GM23338 (cell line): ENCODE measurements around the gene MOXD1. TPM values are rescaled to one million over a fixed set of nuclear protein-coding genes. Genes with fewer than 3 reads are reported as not detected.

Experiments
- ATAC-seq: fragments of 200-7000 bp; cut with Tn5 transposase; 3 replicates; pipeline ENCODE4 v1.9.1; 2020
- DNase-seq: peaks from one replicate; pipeline ENCODE4 v3.0.0-alpha.2; 2015; ENCODE audit warnings: low spot score
- H2AFZ ChIP-seq: fragments of 200-600 bp; sonication (generic); 2 replicates; pipeline ENCODE4 v1.8.0; 2016; ENCODE audit warnings: antibody characterized with exemption, mild to moderate bottlenecking, moderate library complexity
- H3F3A ChIP-seq: fragments of 200-600 bp; sonication (generic); replicated peaks from 2 replicates; pipeline ENCODE4 v1.8.0; 2017; ENCODE audit warnings: antibody characterized with exemption, mixed run types, low read depth
- H3K27ac ChIP-seq: fragments of 200-600 bp; sonication (generic); 2 replicates; pipeline ENCODE4 v1.6.1; 2016; ENCODE audit warnings: low read depth
- H3K27me3 ChIP-seq: fragments of 200-600 bp; sonication (generic); 2 replicates; pipeline ENCODE4 v1.8.0; 2016; ENCODE audit warnings: mild to moderate bottlenecking, mixed run types, moderate library complexity; ENCODE audit not compliant: insufficient read depth
- H3K36me3 ChIP-seq: fragments of 200-600 bp; sonication (generic); 2 replicates; pipeline ENCODE4 v1.8.0; 2016; ENCODE audit warnings: mild to moderate bottlenecking; ENCODE audit not compliant: insufficient read depth
- H3K4me1 ChIP-seq: fragments of 200-600 bp; sonication (generic); 2 replicates; pipeline ENCODE4 v1.8.0; 2016; ENCODE audit warnings: mild to moderate bottlenecking, moderate library complexity; ENCODE audit not compliant: insufficient read depth
- H3K4me2 ChIP-seq: fragments of 200-600 bp; sonication (generic); 2 replicates; pipeline ENCODE4 v1.7.1; 2017; ENCODE audit warnings: mixed run types
- H3K4me3 ChIP-seq: fragments of 200-600 bp; sonication (generic); 2 replicates; pipeline ENCODE4 v1.6.1; 2016; ENCODE audit warnings: mixed run types
- H3K79me2 ChIP-seq: fragments of 200-600 bp; sonication (generic); replicated peaks from 2 replicates; pipeline ENCODE4 v1.8.0; 2017; ENCODE audit warnings: mild to moderate bottlenecking; ENCODE audit not compliant: insufficient read depth
- H3K9me2 ChIP-seq: fragments of 200-600 bp; sonication (generic); 2 replicates; pipeline ENCODE4 v1.8.0; 2017; ENCODE audit not compliant: insufficient read depth
- H4K20me1 ChIP-seq: fragments of 200-600 bp; sonication (generic); replicated peaks from 2 replicates; pipeline ENCODE4 v1.8.0; 2017; ENCODE audit warnings: mild to moderate bottlenecking; ENCODE audit not compliant: insufficient read depth
- H3K27ac Mint-ChIP-seq: 2 replicates; pipeline ENCODE4 v1.8.0; 2020; ENCODE audit warnings: inconsistent platforms, mild to moderate bottlenecking, moderate library complexity, mixed read lengths
- H3K27me3 Mint-ChIP-seq: 3 replicates; pipeline ENCODE4 v1.8.0; 2022; ENCODE audit warnings: low read depth, mild to moderate bottlenecking, moderate library complexity, mixed read lengths, inconsistent platforms; ENCODE audit not compliant: insufficient read depth, poor library complexity
- H3K36me3 Mint-ChIP-seq: 3 replicates; pipeline ENCODE4 v1.8.0; 2021; ENCODE audit warnings: low read depth, mild to moderate bottlenecking, inconsistent platforms, moderate library complexity, mixed read lengths
- H3K4me1 Mint-ChIP-seq: 3 replicates; pipeline ENCODE4 v1.8.0; 2020; ENCODE audit warnings: mild to moderate bottlenecking, inconsistent platforms, mixed read lengths
- H3K4me3 Mint-ChIP-seq: 3 replicates; pipeline ENCODE4 v1.8.0; 2021; ENCODE audit warnings: moderate library complexity, mild to moderate bottlenecking, inconsistent platforms, mixed read lengths
- H3K9me3 Mint-ChIP-seq: 3 replicates; pipeline ENCODE4 v1.8.0; 2020; ENCODE audit warnings: moderate library complexity, mild to moderate bottlenecking, inconsistent platforms, mixed read lengths
- CTCF ChIP-seq, 2 experiments: fragments of 200-600 bp in 1 of 2; sonication (generic) in 1 of 2; conservative IDR thresholded peaks; 2 replicates each; pipeline versions ENCODE4 v1.5.1 to v1.6.1; 2016 to 2017; ENCODE audit warnings: antibody characterized with exemption in 2 of 2, low read depth in 2 of 2, mild to moderate bottlenecking in 2 of 2, moderate library complexity in 1 of 2
- EZH2 ChIP-seq: fragments of 200-600 bp; sonication (generic); IDR thresholded peaks from one replicate; pipeline ENCODE4 v1.8.0; 2017; ENCODE audit warnings: antibody characterized with exemption, mild to moderate bottlenecking, low read depth; ENCODE audit not compliant: unreplicated experiment
- NANOG ChIP-seq: IDR thresholded peaks from 2 replicates; pipeline ENCODE4 v1.6.1; 2016; ENCODE audit warnings: antibody characterized with exemption, borderline replicate concordance
- STAT1 ChIP-seq: IDR thresholded peaks from one replicate; pipeline ENCODE4 v1.6.1; 2016; ENCODE audit warnings: antibody characterized with exemption; ENCODE audit not compliant: unreplicated experiment
- ZNF114 ChIP-seq: fragments of 250-450 bp; sonication (Bioruptor Pico); IDR thresholded peaks from 2 replicates; pipeline ENCODE4 v1.5.0; 2020; ENCODE audit warnings: mild to moderate bottlenecking, moderate library complexity
- ZNF331 ChIP-seq: fragments of 250-450 bp; sonication (Bioruptor Pico); IDR thresholded peaks from 2 replicates; pipeline ENCODE4 v1.5.0; 2020; ENCODE audit warnings: low read depth, mild to moderate bottlenecking, moderate library complexity
- ZNF462 ChIP-seq: fragments of 250-450 bp; sonication (Bioruptor Pico); IDR thresholded peaks from 2 replicates; pipeline ENCODE4 v1.5.0; 2020; ENCODE audit warnings: mild to moderate bottlenecking, moderate library complexity
- polyA plus RNA-seq: library from polyadenylated mRNA; unstranded; fragments of >200 nt; fragmentation: Nextera tagmentation; extraction: Ambion mirVana; gene quantifications from 2 replicates; pipeline ENCODE4 v1.2.1, GENCODE V29; 2016
- total RNA-seq: library from RNA; depleted of rRNA; stranded (reverse); fragments of >200 nt; shearing (Covaris generic); gene quantifications from 2 replicates; pipeline ENCODE4 v1.2.3, GENCODE V29; 2014

The MOXD1 gene
- total and polyA plus RNA-seq, 2 experiments from 2014 or later = 1.7 to 4.3 TPM

GRCh38 chr6:132316970-132317369 is 84.3 kb downstream of the MOXD1 start (continued):
- TF ChIP-seq ZNF462 (CRISPR knock-in tag) (no peak), ZNF331 (no peak)

GRCh38 chr6:132314432-132314831 is 86.8 kb downstream of the MOXD1 start:
- H3K4me1 Mint-ChIP-seq = no peaks in the 10 kb centered on the region
- TF ChIP-seq ZNF114 (CRISPR knock-in tag) (no peak), EZH2 (no peak), NANOG (no peak), ZNF462 (CRISPR knock-in tag) (no peak), STAT1 (no peak), CTCF (conservative IDR thresholded peaks at IDR 0.05; ENCODE audit: low read depth in 2 of 2) (no peak), ZNF331 (no peak)

More at GRCh38 chr6:132314432-132314831, 86.8 kb downstream of the MOXD1 start:
- Histone ChIP-seq H3K9me2 (no peaks in the 10 kb centered on the region), H3K79me2 (no peaks in the 10 kb centered on the region), H3K27me3 (no peaks in the 10 kb centered on the region), H3F3A (no peaks in the 10 kb centered on the region), H3K4me2 (no peak overlapping the region), H3K36me3 (no peaks in the 10 kb centered on the region), H4K20me1 (no peaks in the 10 kb centered on the region), H2AFZ (no peak overlapping the region), H3K4me1 (no peaks in the 10 kb centered on the region), H3K4me3 (no peak overlapping the region), H3K27ac (no peak overlapping the region)
- DNase-seq (no peak), ATAC-seq (no peak)
- Mint-ChIP-seq H3K4me3 (no peak overlapping the region), H3K36me3 (0 out of 3 replicates have a peak, but pooled peaks cover 5% of the 10 kb centered on the region), H3K27ac (no peak overlapping the region), H3K27me3 (no peaks in the 10 kb centered on the region), H3K9me3 (peaks cover 10% of the 10 kb centered on the region)
